ENCODE data around the gene TMEM203.

Gene TMEM203

GRCh38 chr9:137173796-137174664, 31.4 kb downstream of the TMEM203 start:
- DNase-seq, result no peak
- in situ Hi-C loops (cut with HindIII; ENCODE audit: low pct_ligation_motif_present, low pct_unique_long_range_greater_than_20kb, low sequenced_read_pairs), result no loop called here

DNA sequence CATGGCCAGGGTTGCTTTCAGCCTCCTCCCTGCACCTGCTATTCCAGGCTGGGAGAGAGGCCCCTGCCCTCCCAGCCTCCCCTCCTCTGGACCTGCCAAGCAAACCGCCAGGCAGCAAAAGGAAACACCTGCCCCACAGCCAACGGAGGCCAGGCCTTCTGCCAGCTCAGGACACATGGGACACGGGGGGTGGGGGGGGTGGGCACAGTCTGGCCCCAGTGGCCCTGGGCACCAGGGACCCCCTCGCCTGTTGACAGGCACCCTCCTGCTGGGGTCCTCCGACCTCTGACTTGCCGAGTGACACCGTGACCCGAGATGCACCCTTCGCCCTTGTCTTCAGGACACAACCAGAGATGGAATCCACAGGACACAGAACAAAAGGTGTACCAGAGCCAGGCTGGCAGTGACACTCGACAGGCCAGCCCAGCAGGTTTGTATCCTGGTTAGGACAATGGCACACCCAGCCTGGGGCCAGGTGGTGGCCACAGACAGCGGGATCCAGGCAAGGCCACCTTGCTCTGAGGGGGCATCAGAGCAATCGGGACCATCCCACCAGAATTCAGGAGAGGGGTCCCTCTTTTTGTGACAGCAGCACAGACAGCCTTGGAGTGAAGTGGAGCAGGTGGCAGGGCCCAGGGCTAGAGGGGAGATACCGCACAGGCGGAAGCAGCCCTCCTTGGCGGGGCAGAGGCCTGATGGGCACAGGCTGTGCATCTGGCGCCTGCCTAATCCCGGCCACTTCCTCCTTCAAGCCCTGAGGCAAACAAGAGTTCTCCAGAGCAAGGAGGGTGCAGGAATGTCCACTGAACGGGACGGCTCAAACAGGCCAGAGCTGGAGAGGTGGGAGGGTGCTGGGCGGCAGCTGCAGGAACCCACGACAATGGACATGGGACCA, 32.3 kb downstream of the TMEM203 start:
- no peak for DNase-seq
- in situ Hi-C loops (cut with HindIII; ENCODE audit: low pct_ligation_motif_present, low pct_unique_long_range_greater_than_20kb, low sequenced_read_pairs), result no loop called here

DNA sequence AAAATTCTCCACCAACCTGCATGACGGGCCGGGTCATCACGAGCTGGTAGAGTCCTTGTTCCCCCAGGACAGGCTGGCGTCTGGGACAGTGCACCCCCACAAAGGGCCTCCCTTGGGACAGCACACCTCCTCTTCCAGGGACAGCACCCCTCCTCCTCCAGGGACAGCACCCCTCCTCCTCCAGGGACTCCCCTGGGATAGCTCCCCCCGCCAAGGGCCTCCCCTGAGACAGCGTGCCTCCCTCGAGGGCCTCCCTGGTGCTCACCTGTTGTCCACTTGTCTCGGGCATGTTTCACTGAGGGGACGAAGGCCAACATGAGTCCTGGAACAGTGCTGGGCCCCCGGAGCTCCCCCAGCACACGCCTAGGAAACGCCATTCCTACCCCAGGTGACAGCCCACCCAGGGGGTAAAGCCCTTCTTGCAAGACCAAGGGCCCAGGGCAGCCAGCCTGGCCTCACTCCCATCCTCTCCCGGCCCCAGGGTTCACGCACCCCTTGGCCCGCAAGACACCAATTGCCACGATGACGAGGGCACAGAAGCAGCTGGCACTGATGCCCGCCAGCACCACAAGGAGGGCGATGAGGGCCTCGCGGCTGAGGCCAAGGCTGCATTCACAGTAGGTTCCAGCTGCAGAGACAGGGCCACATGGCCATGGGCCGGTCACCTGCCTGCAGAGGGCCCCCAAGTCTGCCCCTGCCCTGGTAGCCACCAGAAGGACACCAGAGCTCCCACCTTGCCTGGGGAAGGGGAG, 34.1 kb downstream of the TMEM203 start:
- DNase-seq, result no peak
- in situ Hi-C loops (cut with HindIII; ENCODE audit: low pct_ligation_motif_present, low pct_unique_long_range_greater_than_20kb, low sequenced_read_pairs), result no loop called here

DNA sequence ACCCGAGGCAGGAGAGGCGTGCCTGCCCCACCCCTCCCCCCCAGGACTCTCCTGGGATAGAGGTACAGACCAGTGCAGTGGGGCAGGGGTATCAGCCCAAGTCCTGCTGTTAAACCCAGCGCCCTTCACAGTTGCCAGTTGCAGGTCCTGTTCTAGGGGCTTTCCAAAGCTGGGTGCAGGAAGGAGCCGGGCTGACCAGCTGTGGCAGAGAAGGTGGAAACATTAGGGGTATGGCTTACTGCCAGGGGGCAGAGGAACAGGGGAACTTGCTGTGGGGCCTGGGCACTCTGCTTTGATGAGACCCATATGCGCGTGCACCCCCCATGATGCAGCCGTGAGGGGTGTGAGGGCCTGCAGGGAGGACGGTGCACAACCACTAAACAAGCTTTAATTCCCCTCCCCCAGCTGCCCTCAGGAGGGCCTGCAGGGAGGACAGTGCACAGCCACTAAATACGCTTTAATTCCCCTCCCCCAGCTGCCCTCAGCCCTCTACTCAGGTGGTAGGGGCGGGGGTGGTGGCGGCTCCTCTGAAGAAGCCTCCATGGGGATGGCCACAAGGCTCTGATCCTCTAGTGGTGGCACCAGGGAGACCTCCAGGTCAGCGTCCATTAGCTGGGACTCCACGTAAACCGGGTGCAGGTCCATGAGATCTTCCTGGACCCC, 34.8 kb downstream of the TMEM203 start:
- in situ Hi-C loops (cut with HindIII; ENCODE audit: low pct_ligation_motif_present, low pct_unique_long_range_greater_than_20kb, low sequenced_read_pairs), result no loop called here
- no peak for DNase-seq

DNA sequence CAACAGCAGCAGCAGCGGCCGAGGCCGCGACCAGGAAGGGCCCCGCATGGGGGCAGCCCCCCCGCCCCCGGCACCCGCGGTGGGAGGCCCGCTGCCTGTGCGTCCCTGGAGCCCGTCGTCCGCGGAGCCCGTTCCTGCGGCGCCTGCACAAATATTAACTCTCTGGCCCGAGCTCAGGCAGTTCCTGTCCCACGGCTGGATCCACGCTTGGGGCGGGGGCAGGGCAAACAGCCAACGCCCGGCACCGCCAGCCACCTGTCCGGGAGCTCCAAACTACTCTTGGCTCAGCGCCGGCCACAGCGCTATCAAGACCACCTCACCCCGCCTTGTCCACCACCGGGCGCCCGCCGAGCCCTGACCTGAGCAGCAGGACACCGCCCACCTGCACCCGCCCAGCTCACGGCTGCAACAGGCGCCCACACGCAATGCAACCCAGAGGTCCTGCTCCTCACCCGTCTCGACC, 35.5 kb downstream of the TMEM203 start, which contains the start of gene LRRC26:
LRRC26 (minus strand) TSS at position 156 of the 463 bp plus-strand sequence; CDS start at position 48, 108 bp downstream.
- in situ Hi-C loops (cut with HindIII; ENCODE audit: low pct_ligation_motif_present, low pct_unique_long_range_greater_than_20kb, low sequenced_read_pairs), result no loop called here
- DNase-seq, result no peak

DNA sequence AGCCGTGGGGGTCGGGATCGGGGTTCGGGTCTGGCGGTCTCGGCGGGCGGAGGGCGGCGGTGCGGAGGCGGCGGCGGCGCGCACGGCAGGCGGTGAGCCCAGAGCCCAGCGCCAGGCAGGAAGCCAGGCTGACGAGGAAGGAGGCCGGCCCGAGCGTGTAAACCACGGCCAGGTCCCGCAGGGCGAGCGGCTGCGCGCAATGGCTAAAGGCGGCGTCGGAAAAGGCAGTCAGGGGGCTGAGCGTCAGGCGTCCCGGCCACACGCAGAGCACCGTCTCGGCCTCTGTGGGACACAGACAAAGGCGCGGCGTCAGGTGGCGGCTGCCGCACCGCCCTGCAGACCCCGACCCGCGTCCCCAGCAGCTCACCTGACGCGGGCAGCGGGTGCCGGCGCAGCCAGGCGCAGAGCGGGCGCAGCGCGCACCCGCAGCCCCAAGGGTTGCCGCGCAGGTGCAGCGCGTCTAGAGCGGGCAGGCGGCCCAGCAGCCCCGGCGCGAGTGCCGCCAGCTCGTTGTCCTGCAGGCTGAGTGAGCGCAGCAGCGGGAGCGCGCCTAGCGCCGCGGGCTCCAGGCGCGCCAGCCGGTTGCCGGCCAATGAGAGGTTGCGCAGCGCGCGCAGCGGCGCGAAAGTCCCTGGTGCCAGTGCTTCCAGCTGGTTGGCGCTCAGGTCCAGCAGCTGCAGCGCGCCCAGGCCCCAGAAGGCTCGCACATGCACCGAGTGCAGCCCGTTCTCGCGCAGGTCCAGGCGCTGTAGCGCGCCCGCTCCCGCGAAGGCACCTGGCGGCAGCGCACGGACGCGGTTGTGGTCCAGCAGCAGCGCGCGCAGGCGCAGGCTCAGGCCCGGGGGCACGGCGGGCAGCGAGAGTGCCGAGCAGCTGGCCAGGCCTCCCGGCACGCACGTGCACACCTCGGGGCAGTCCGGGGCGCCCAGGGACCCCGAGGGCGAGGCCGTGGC, 36.3 kb downstream of the TMEM203 start:
- in situ Hi-C loops (cut with HindIII; ENCODE audit: low pct_ligation_motif_present, low pct_unique_long_range_greater_than_20kb, low sequenced_read_pairs), result no loop called here
- DNase-seq, result peak; percentile 33

- in situ Hi-C loops (cut with HindIII; ENCODE audit: low pct_ligation_motif_present, low pct_unique_long_range_greater_than_20kb, low sequenced_read_pairs), result no loop called here
- DNase-seq, result no peak
These were observed 36.9 kb downstream of the TMEM203 start for GRCh38 chr9:137168573-137168903.

GRCh38 chr9:137167747-137168572, 37.5 kb downstream of the TMEM203 start:
- DNase-seq, result no peak
- in situ Hi-C loops (cut with HindIII; ENCODE audit: low pct_ligation_motif_present, low pct_unique_long_range_greater_than_20kb, low sequenced_read_pairs), result no loop called here

- in situ Hi-C loops (cut with HindIII; ENCODE audit: low pct_ligation_motif_present, low pct_unique_long_range_greater_than_20kb, low sequenced_read_pairs), result no loop called here
- DNase-seq, result no peak
These were observed 38.1 kb downstream of the TMEM203 start for GRCh38 chr9:137167277-137167746.

DNA sequence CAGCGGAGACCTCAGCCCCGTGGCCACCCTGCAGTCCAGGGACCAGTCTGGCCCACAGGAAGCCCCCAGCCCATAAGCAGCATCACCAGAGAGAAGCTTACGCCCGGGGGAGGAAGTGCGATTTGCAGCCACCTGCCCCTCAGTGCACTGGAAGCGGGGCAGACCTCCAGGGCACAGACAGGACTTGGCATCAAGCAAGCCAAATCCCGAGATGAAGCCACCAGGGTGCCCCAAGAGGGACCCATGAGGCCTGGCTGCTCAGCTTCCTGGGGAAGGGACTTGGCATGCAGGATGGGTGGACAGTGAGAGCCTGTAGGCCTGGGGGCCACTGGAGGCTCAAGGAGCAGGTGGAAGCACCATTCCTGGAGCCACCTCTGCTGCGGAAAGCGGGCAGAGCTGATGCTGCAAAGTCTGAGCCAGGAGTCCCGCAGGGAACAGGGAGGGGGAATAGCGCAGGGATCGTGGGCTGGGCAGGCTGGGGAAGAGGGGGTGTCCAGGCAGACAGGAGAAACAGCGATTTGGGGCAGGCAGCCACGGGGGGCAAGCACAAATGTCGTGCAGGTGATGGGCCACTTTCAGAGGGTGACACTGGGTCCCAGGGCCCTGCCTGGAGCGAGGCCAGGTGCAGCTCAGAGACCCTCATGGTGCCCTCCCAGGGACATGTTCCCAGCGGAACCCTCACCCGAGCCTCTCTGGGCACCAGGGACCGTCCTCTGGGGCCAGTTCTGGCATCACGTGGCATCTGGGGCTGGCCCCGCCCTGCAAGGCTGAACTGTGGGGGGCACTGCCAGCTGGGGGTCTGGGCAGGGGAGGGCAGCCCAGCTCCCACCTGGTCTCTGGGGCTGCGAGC, 38.8 kb downstream of the TMEM203 start:
- in situ Hi-C loops (cut with HindIII; ENCODE audit: low pct_ligation_motif_present, low pct_unique_long_range_greater_than_20kb, low sequenced_read_pairs), result no loop called here
- no peak for DNase-seq

- in situ Hi-C loops (cut with HindIII; ENCODE audit: low pct_ligation_motif_present, low pct_unique_long_range_greater_than_20kb, low sequenced_read_pairs), result no loop called here
- no peak for DNase-seq
These were observed 40.1 kb downstream of the TMEM203 start for GRCh38 chr9:137165250-137165836.

DNA sequence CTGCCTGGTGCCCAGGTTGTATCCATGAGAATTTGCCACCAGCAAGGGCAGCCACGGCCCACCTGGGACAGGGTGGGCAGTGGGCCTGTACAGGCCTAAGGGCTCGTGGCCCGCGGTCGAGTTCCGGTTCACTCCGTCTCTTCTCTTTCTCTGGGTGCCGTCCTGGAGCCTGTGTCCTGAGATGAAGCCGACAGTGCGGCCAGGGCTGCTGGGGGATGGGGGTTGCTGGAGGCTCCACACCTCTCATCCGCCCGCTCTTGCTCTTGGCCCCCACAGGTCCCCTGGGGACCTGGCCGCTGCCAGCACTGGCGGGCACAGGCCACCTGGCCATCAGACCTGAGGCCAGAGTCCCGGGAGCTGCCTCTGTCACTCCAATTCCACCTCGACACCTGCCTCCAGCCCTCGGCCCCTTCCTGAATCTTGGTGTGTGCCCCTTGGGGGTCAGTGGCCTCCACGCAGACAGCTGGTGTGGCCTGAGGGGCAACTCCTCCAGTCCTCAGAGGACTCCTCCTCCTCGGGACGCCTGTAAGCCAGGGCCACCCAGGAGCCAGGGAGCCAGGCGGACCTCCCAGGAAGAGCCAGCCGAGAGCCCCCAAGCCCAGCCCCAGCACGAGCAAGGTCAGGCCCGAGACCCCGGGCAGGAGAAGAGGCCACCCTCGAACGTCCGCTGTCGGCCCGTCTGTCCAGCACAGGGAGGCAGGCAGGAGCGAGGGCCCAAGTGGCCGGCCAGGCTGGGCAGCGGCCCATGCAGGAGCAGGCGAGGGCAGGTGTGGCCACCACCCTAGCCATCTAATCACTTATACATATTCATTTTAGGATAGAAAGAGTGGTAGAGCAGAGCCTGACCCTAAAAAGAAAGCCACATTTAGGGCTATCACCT, 40.8 kb downstream of the TMEM203 start:
- in situ Hi-C loops (cut with HindIII; ENCODE audit: low pct_ligation_motif_present, low pct_unique_long_range_greater_than_20kb, low sequenced_read_pairs), result no loop called here
- no peak for DNase-seq

GRCh38 chr9:137163805-137164204, 41.6 kb downstream of the TMEM203 start:
- in situ Hi-C loops (cut with HindIII; ENCODE audit: low pct_ligation_motif_present, low pct_unique_long_range_greater_than_20kb, low sequenced_read_pairs), result no loop called here
- no peak for DNase-seq

GRCh38 chr9:137163365-137163715, 42.1 kb downstream of the TMEM203 start:
- DNase-seq, result no peak
- in situ Hi-C loops (cut with HindIII; ENCODE audit: low pct_ligation_motif_present, low pct_unique_long_range_greater_than_20kb, low sequenced_read_pairs), result no loop called here
